Chondrocyte (in vitro differentiated cells): ENCODE measurements around the gene ASPA. TPM values are rescaled to one million over a fixed set of nuclear protein-coding genes. Genes with fewer than 3 reads are reported as not detected.

ENCODE experiments used
- DNase-seq: peaks from one replicate; pipeline ENCODE4 v3.0.0; 2021; ENCODE audit warnings: mixed read lengths, low spot score
- H3K27ac Mint-ChIP-seq: one replicate; pipeline ENCODE4 v1.8.0; 2021; ENCODE audit warnings: mild to moderate bottlenecking, moderate library complexity, mixed read lengths; ENCODE audit not compliant: unreplicated experiment
- H3K27me3 Mint-ChIP-seq: 2 replicates; pipeline ENCODE4 v1.8.0; 2021; ENCODE audit warnings: low read depth, mixed read lengths
- H3K36me3 Mint-ChIP-seq: 2 replicates; pipeline ENCODE4 v1.8.0; 2021; ENCODE audit warnings: low read depth, mixed read lengths
- H3K4me1 Mint-ChIP-seq: 2 replicates; pipeline ENCODE4 v1.8.0; 2021; ENCODE audit warnings: low read depth, mild to moderate bottlenecking, mixed read lengths
- H3K4me3 Mint-ChIP-seq: one replicate; pipeline ENCODE4 v1.8.0; 2021; ENCODE audit warnings: mild to moderate bottlenecking, moderate library complexity, mixed read lengths; ENCODE audit not compliant: unreplicated experiment
- H3K9me3 Mint-ChIP-seq: 2 replicates; pipeline ENCODE4 v1.8.0; 2021; ENCODE audit warnings: low read depth, mixed read lengths
- total RNA-seq: library from RNA; stranded (reverse); gene quantifications from 3 replicates; pipeline ENCODE4 v1.2.1, GENCODE V29; 2021
- TF ChIP-seq, protein P1 (sequence below): fragments of 200-600 bp; sonication (generic); IDR thresholded peaks from 2 replicates; pipeline ENCODE4 v1.5.0; 2021; ENCODE audit warnings: antibody characterized with exemption, mild to moderate bottlenecking, moderate library complexity

The ASPA gene
- total RNA-seq, 1 donor from 2014 or later, result not detected

DNA sequence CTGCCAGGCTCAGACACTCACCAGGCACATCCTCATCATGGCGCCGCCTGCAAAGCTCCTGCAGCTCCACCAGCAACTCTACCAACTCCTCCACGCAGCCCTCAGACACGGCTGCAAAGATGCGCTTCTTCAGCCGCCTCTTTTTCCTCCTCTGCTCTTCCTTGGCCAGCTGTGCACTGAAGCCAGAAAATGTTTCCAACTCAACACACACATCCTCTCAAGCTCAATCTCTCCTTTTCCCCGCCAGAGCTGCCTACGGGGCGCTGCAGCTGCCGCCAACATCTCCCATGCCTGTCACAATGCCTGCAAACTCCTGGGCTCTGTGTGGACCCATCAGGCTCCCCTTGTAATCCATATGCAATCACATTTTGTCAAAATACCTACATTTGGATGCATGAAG is 67.7 kb downstream of the ASPA start:
- no peak overlapping the region for H3K4me3 Mint-ChIP-seq
- no peak overlapping the region for H3K27ac Mint-ChIP-seq
- no peaks in the 10 kb centered on the region for H3K4me1 Mint-ChIP-seq
- peaks cover 2% of the 10 kb centered on the region for H3K9me3 Mint-ChIP-seq
- TF ChIP-seq, protein P1, sequence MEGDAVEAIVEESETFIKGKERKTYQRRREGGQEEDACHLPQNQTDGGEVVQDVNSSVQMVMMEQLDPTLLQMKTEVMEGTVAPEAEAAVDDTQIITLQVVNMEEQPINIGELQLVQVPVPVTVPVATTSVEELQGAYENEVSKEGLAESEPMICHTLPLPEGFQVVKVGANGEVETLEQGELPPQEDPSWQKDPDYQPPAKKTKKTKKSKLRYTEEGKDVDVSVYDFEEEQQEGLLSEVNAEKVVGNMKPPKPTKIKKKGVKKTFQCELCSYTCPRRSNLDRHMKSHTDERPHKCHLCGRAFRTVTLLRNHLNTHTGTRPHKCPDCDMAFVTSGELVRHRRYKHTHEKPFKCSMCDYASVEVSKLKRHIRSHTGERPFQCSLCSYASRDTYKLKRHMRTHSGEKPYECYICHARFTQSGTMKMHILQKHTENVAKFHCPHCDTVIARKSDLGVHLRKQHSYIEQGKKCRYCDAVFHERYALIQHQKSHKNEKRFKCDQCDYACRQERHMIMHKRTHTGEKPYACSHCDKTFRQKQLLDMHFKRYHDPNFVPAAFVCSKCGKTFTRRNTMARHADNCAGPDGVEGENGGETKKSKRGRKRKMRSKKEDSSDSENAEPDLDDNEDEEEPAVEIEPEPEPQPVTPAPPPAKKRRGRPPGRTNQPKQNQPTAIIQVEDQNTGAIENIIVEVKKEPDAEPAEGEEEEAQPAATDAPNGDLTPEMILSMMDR, result no peak
- H3K36me3 Mint-ChIP-seq, result peaks cover 2% of the 10 kb centered on the region
- DNase-seq, result peak; percentile 64
- peaks cover 14% of the 10 kb centered on the region for H3K27me3 Mint-ChIP-seq

DNA sequence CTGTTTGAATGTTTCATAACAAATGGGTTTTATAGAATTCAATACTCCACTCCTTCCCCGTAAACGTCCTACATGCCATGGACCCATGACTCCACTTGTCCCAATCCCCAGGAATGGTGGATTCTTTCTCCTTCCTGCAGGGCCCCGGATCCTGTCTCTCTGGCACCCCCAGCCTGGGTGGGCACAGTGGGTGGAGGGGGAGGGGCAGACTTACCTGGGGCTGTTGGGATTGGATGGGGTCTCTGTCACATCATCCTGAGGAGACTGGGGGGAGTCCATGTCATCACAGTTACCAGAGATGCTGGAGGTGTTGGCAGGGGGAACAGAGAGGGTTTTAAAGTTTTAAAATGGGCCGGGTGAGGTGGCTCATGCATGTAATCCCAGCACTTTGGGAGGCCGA is 68.6 kb downstream of the ASPA start:
- Mint-ChIP-seq H3K36me3 (peaks cover 2% of the 10 kb centered on the region), H3K9me3 (peaks cover 3% of the 10 kb centered on the region), H3K27ac (no peak overlapping the region), H3K27me3 (peaks cover 14% of the 10 kb centered on the region), H3K4me3 (no peak overlapping the region), H3K4me1 (no peaks in the 10 kb centered on the region)
- DNase-seq, result peak; percentile 47
- TF ChIP-seq, protein P1, result no peak

DNA sequence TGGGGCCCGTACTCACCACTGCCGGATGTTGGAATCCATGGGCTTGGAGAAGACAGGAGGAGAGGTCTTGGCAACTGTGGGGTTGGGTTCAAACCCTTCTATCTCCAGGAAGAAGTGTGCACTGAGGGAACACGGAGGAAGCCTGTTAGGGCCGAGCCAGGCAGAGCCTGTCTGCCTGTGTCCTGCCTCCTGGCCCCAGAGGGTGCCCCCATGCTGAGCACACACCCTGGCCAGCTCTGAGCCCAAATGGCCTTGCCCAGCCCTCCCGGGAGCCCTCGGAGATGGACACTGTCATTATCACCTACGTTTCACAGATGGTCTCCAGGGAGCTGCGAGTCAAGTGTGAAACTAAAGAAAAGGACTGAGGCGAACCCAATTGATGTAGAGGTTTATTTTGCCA is 69.4 kb downstream of the ASPA start:
- Mint-ChIP-seq H3K36me3 (no peaks in the 10 kb centered on the region), H3K27me3 (peaks cover 12% of the 10 kb centered on the region)
- TF ChIP-seq, protein P1, result no peak

DNA sequence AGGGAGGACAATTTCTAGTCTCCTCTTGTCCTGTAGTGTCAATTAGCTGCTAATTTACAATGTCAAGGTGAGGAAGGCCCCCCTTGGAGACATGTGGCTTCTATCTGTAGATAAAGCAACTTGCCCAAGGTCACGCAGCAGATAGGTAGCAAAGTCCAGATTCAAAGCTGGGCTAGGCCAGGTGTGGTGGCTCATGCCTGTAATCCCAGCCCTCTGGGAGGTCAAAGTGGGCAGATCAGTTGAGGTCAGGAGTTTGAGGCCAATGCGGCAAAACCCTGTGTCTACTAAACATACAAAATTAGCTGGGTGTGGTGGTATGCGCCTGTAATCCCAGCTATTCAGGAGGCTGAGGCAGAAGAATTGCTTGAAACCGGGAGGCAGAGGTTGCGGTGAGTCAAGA is 70.7 kb downstream of the ASPA start:
- TF ChIP-seq, protein P1, result no peak
- peaks cover 7% of the 10 kb centered on the region for H3K27me3 Mint-ChIP-seq
- no peak overlapping the region for H3K4me3 Mint-ChIP-seq

More for the DNA sequence above, 69.4 kb downstream of the ASPA start:
- Mint-ChIP-seq H3K4me3 (no peak overlapping the region), H3K9me3 (peaks cover 7% of the 10 kb centered on the region), H3K27ac (no peak overlapping the region), H3K4me1 (no peaks in the 10 kb centered on the region)
- no peak for DNase-seq

DNA sequence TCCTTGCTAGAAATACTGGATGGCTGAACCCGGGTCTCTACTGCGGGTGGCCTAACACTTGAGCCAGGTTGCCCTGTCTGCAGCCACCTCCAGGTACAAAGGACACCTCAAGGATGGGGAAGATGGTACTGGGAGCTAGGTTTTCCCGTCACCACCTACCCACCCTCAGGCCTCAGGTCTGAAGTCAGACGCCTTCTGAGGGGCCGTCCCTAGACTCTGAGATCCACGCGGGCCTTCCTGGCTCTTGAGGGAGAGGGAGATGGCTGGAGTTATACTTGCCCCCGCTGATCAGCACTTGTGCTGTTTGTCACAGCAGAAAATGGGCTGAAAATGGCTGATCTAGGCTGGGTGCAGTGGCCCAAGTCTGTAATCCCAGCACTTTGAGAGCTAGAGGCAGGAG is 71.2 kb downstream of the ASPA start:
- Mint-ChIP-seq H3K9me3 (peaks cover 9% of the 10 kb centered on the region), H3K27me3 (peaks cover 7% of the 10 kb centered on the region), H3K4me1 (no peaks in the 10 kb centered on the region), H3K4me3 (no peak overlapping the region), H3K36me3 (no peaks in the 10 kb centered on the region), H3K27ac (no peak overlapping the region)
- no peak for DNase-seq
- TF ChIP-seq, protein P1, result no peak

More for the DNA sequence above, 70.7 kb downstream of the ASPA start:
- DNase-seq, result no peak
- H3K4me1 Mint-ChIP-seq, result no peaks in the 10 kb centered on the region
- peaks cover 9% of the 10 kb centered on the region for H3K9me3 Mint-ChIP-seq
- H3K36me3 Mint-ChIP-seq, result no peaks in the 10 kb centered on the region
- no peak overlapping the region for H3K27ac Mint-ChIP-seq
